Adrenal gland (tissue), 12 donors: ENCODE data around the gene NFKBIE. TPM values are rescaled to one million over a fixed set of nuclear protein-coding genes. Genes with fewer than 3 reads are reported as not detected.

Experiments
- DNase-seq, 7 donors: peaks; one replicate each; pipeline ENCODE4 v3.0.0-alpha.2; 2019 to 2020
- H3K27ac ChIP-seq, 5 donors: fragments of 200-600 bp; sonication (generic) in 4 of 5; 1 replicate in 3 of 5; 2 replicates in 2 of 5; pipeline versions ENCODE4 v1.5.1 to v1.8.0; 2016 to 2020; ENCODE audit warnings: mild to moderate bottlenecking in 1 of 5
- H3K27me3 ChIP-seq: fragments of 200-600 bp; 2 replicates; pipeline ENCODE4 v1.8.0; 2021
- H3K36me3 ChIP-seq, 2 donors: fragments of 200-600 bp; replicated peaks in 1 of 2; 1 replicate in 1 of 2; 2 replicates in 1 of 2; pipeline versions ENCODE4 v1.5.1 to v1.8.0; 2018 to 2022
- H3K4me1 ChIP-seq, 2 donors: fragments of 200-600 bp; replicated peaks in 1 of 2; 1 replicate in 1 of 2; 2 replicates in 1 of 2; pipeline versions ENCODE4 v1.5.1 to v1.8.0; 2018 to 2021
- H3K4me3 ChIP-seq, 4 donors: fragments of 200-600 bp; sonication (generic) in 3 of 4; one replicate each; pipeline ENCODE4 v1.5.1; 2016 to 2018
- H3K9me3 ChIP-seq, 3 donors: fragments of 200-600 bp; sonication (generic) in 1 of 3; replicated peaks in 1 of 3; 1 replicate in 2 of 3; 2 replicates in 1 of 3; pipeline versions ENCODE4 v1.5.1 to v1.8.0; 2016 to 2021
- CTCF ChIP-seq, 6 experiments: fragments of 450-650 bp in 4 of 6; fragments of 200-600 bp in 2 of 6; sonication (generic) in 1 of 6; IDR thresholded peaks; 1 replicate in 5 of 6; 2 replicates in 1 of 6; pipeline versions ENCODE4 v1.5.1 to v1.8.0; 2016 to 2021; ENCODE audit warnings: antibody characterized with exemption in 6 of 6, mild to moderate bottlenecking in 2 of 6, moderate library complexity in 1 of 6
- POLR2A ChIP-seq, 2 donors: fragments of 450-650 bp; IDR thresholded peaks; one replicate each; pipeline ENCODE4 v1.6.1; 2017; ENCODE audit warnings: antibody characterized with exemption in 2 of 2, mild to moderate bottlenecking in 2 of 2, moderate library complexity in 1 of 2
- WGBS, 4 donors: extraction: QIAGEN DNeasy Blood & Tissue Kit in 2 of 4; methylation state at CpG; one replicate each; pipeline versions ENCODE4 v1.1.5 to v1.1.7; 2013 to 2017; 5-methylcytosine and 5-hydroxymethylcytosine counted together
- intact Hi-C, 2 donors: fragments of 100-400 bp; cut with DNase I; formaldehyde crosslinking; loops; one replicate each; pipeline versions ENCODE4 v1.14.1 to v1.15.0; 2022 to 2023
- polyA plus RNA-seq, 3 donors: library from polyadenylated mRNA; stranded (reverse); fragments of 200-250 nt in 2 of 3; fragments of 350-450 nt in 1 of 3; fragmentation: Illumina TruSeq in 1 of 3; extraction: RNeasy Lipid Tissue Mini Kit (QIAGEN cat#74804) in 1 of 3; gene quantifications; one replicate each; pipeline ENCODE4 v1.2.3, GENCODE V29; 2013 to 2014
- total RNA-seq, 9 donors: library from RNA; depleted of rRNA in 4 of 9; stranded (reverse); fragments of >200 nt in 4 of 9; fragments of 120-200 nt in 1 of 9; fragmentation: NEBNext Ultra II Directional in 1 of 9; extraction: Animal tissue kit (Norgen Biotek cat#: 25700) in 1 of 9; gene quantifications; one replicate each; pipeline versions ENCODE4 v1.1.0 to v1.2.4, GENCODE V29; 2013 to 2023
- donor health status: healthy with polysubstance abuse.
- donor health status: Bipolar disorder and iron deficiency.
- donor health status: DM: yes; HTN: yes; CAD: no.
- donor health status: DM: no; HTN: no; CAD: no.
- donor health status: DM: no; HTN: no; CAD: no.
- donor health status: DM: yes; HTN: yes; CAD: no.

Gene NFKBIE
- total and polyA plus RNA-seq, 12 donors, result 4.8 to 31.2 (median 10.4) TPM

DNA sequence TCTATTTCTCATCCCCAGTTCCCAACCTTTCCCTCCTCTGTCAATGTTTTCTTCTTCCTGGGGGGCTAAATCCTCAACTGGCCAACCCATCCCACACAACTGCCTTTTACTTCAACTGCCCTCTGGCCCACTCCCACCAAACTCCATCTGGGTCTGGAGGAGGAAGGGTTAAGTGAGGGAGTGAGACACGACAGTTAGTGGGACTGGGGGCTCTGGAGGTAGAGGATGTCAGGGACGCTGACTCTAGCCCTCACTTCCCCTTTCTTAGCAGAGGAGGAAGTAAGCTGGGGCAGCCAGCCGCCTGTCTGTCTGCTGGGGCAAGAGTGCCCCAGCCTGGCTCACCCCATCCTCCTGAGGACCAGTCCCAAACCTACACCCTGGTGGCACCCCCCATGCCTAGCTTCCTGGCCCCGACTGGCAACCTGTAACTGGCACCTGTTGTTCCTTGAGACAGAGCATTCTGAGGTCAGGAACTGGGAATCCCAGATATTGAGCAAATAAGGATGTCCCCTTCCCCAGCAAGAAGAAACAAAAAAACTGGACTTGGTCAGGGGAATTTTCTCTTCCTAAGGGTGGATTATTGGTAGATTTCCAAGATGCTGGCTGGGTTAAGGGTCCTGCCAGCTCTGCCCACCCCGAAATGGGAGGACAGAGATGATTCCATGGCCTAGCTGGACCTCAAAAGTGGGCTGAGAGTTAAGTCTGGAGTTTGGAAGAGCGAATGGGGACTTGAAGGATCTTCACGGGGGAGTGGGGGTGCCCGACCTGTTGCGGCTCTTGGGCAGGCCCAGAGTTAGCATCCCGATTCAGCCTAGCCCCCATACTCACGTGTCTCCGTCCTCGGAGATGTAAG lies 971 bp downstream of the NFKBIE start:
- H3K4me3 ChIP-seq, result peak overlapping the region in 3 of 4 donors; percentile 60 to 68 (median 64)
- peaks cover 21 to 28% of the 10 kb centered on the region in 2 donors for H3K4me1 ChIP-seq
- no peak for TF ChIP-seq CTCF (IDR thresholded peaks at IDR 0.05)
- no peak for TF ChIP-seq POLR2A (IDR thresholded peaks at IDR 0.05)
- WGBS, 4 donors, result 10 to 18% (median 15%) methylated on average over 10 to 13 of the region's 13 CpGs
- peak overlapping the region in 3 of 5 donors; percentile 60 to 85 (median 82) for H3K27ac ChIP-seq
- DNase-seq, result peak in 3 of 7 donors; percentile 36 to 48 (median 40)
- H3K27me3 ChIP-seq, result no peaks in the 10 kb centered on the region
- intact Hi-C loops, result no loop called here
- H3K9me3 ChIP-seq, result no peaks in the 10 kb centered on the region
- H3K36me3 ChIP-seq, result peaks cover 0 to 6% of the 10 kb centered on the region in 2 donors

DNA sequence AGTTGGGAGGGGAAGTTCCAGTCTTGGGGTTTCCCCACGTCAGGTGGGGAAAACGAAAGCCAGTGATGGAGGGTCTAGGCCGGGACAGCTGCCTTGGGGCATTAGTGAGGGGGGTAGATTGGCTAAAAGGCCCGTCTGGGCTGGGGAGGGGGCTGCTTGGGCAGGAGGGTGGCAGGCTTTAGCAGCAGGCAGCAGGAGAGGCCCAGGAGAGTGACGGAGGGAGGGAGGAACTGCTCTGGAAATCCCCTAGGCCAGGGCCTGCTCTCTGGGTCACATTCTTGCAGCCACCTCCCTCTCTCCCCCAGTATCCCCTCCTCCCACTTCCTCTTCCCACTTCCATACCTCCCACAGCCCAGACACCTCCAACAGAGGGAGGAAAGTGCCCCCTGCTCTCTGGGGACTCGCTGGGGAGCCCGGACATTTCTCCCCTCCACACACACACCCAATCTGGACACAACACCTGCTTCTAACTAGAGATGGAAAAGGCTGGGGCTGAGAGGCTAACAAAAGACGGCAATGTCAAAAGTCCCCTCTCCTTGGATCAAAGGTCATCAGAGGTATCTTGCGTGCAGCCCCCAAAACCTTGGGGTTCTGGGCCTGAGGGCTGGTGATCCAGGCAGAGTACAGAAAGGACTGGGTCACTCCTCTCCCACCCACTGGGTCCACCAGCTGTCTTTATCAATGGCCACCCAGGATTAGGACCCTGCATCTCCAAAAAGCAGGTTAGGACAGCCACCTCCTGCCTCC lies 1.8 kb downstream of the NFKBIE start:
- H3K4me1 ChIP-seq, result peaks cover 21 to 28% of the 10 kb centered on the region in 2 donors
- H3K9me3 ChIP-seq, result no peaks in the 10 kb centered on the region
- H3K27me3 ChIP-seq, result no peaks in the 10 kb centered on the region
- no peak for DNase-seq
- H3K36me3 ChIP-seq, result peaks cover 0 to 6% of the 10 kb centered on the region in 2 donors
- WGBS, 4 donors, result 49 to 55% (median 52%) methylated on average over 9 of the region's 9 CpGs
- intact Hi-C loops, result no loop called here
- H3K4me3 ChIP-seq, result peak overlapping the region in 1 of 4 donors; percentile 68
- H3K27ac ChIP-seq, result no peak overlapping the region
- no peak for TF ChIP-seq POLR2A (IDR thresholded peaks at IDR 0.05)
- TF ChIP-seq CTCF (IDR thresholded peaks at IDR 0.05), result no peak

- H3K4me3 ChIP-seq, result no peak overlapping the region
- no peak for DNase-seq
- 69 to 81% (median 76%) methylated on average over 6 to 7 of the region's 7 CpGs for WGBS, 4 donors
- intact Hi-C loops, result no loop called here
- no peak overlapping the region for H3K27ac ChIP-seq
- H3K36me3 ChIP-seq, result peaks cover 0 to 6% of the 10 kb centered on the region in 2 donors
- H3K27me3 ChIP-seq, result no peaks in the 10 kb centered on the region
- TF ChIP-seq CTCF (IDR thresholded peaks at IDR 0.05), result no peak
- TF ChIP-seq POLR2A (IDR thresholded peaks at IDR 0.05), result no peak
- no peaks in the 10 kb centered on the region for H3K9me3 ChIP-seq
- peaks cover 22 to 30% of the 10 kb centered on the region in 2 donors for H3K4me1 ChIP-seq
Measured at GRCh38 chr6:44262467-44263353, 2.6 kb downstream of the NFKBIE start.
